Right lobe of liver (tissue), 6 donors: ENCODE data around the gene EDA. TPM values are rescaled to one million over a fixed set of nuclear protein-coding genes. Genes with fewer than 3 reads are reported as not detected.

Experiments
- ATAC-seq, 4 donors: fragments of 200-7000 bp; cut with Tn5 transposase; one replicate each; pipeline ENCODE4 v1.9.1; 2020; ENCODE audit warnings: mild to moderate bottlenecking in 4 of 4, moderate library complexity in 4 of 4
- DNase-seq, 3 donors: peaks; one replicate each; pipeline ENCODE4 v3.0.0-alpha.2; 2020
- H3K27ac ChIP-seq, 3 donors: fragments of 200-600 bp; one replicate each; pipeline ENCODE4 v1.8.0; 2022
- H3K27me3 ChIP-seq, 2 donors: fragments of 200-600 bp; one replicate each; pipeline ENCODE4 v1.8.0; 2022
- H3K36me3 ChIP-seq, 4 donors: fragments of 200-600 bp; sonication (generic) in 1 of 4; one replicate each; pipeline versions ENCODE4 v1.5.1 to v1.8.0; 2017 to 2022; ENCODE audit warnings: control low read depth in 1 of 4
- H3K4me1 ChIP-seq, 4 donors: fragments of 200-600 bp; sonication (generic) in 1 of 4; one replicate each; pipeline versions ENCODE4 v1.5.1 to v1.8.0; 2017 to 2022; ENCODE audit warnings: control low read depth in 1 of 4
- H3K4me3 ChIP-seq, 3 donors: fragments of 200-600 bp; one replicate each; pipeline ENCODE4 v1.8.0; 2022
- H3K9me3 ChIP-seq, 4 donors: fragments of 200-600 bp; sonication (generic) in 1 of 4; one replicate each; pipeline versions ENCODE4 v1.5.1 to v1.8.0; 2017 to 2022; ENCODE audit warnings: control low read depth in 1 of 4
- CTCF ChIP-seq, 4 donors: fragments of 200-600 bp in 3 of 4; fragments of 450-650 bp in 1 of 4; IDR thresholded peaks; one replicate each; pipeline versions ENCODE4 v1.5.1 to v1.8.0; 2016 to 2022; ENCODE audit warnings: antibody characterized with exemption in 4 of 4, mild to moderate bottlenecking in 2 of 4
- POLR2A ChIP-seq: fragments of 450-650 bp; IDR thresholded peaks from one replicate; pipeline ENCODE4 v1.6.1; 2017; ENCODE audit warnings: antibody characterized with exemption, mild to moderate bottlenecking
- WGBS: methylation state at CpG from one replicate; pipeline ENCODE4 v1.1.6; 2018; ENCODE audit warnings: low coverage, low lambda C conversion rate; ENCODE audit not compliant: insufficient coverage; ENCODE audit errors: missing lambda C conversion rate; 5-methylcytosine and 5-hydroxymethylcytosine counted together
- intact Hi-C, 2 donors: fragments of 100-400 bp; cut with DNase I; formaldehyde crosslinking; loops; one replicate each; pipeline versions ENCODE4 v1.11.2 to v1.14.1; 2022
- total RNA-seq, 6 experiments: library from RNA; depleted of rRNA in 2 of 6; stranded (reverse); fragments of >200 nt in 2 of 6; fragmentation: NEBNext Ultra II Directional in 3 of 6; extraction: Animal tissue kit (Norgen Biotek cat#: 25700) in 3 of 6; gene quantifications; one replicate each; pipeline versions ENCODE4 v1.1.0 to v1.2.4, GENCODE V29; 2016 to 2023
- donor health status: DM: no; HTN: yes; CAD: no.
- donor health status: DM: no; HTN: no; CAD: no.
- donor health status: DM: no; HTN: no; CAD: no.
- donor health status: DM: no; HTN: yes; CAD: no.
- donor health status: DM: no; HTN: yes; CAD: no.

EDA gene
- total RNA-seq, 6 experiments from 2014 or later, result 1.7 to 2.7 (median 2.1) TPM

GRCh38 chrX:70066646-70067045 lies 450.7 kb downstream of the EDA start:
- Histone ChIP-seq H3K4me1 (no peaks in the 10 kb centered on the region), H3K27me3 (no peaks in the 10 kb centered on the region), H3K27ac (no peak overlapping the region), H3K4me3 (no peak overlapping the region), H3K36me3 (no peaks in the 10 kb centered on the region), H3K9me3 (no peaks in the 10 kb centered on the region)
- intact Hi-C loops, result no loop called here
- WGBS, result 60% methylated on average over 7 of the region's 7 CpGs
- no peak for TF ChIP-seq POLR2A
- TF ChIP-seq CTCF (IDR thresholded peaks at IDR 0.05), result no peak
- no peak for ATAC-seq
- no peak for DNase-seq

DNA sequence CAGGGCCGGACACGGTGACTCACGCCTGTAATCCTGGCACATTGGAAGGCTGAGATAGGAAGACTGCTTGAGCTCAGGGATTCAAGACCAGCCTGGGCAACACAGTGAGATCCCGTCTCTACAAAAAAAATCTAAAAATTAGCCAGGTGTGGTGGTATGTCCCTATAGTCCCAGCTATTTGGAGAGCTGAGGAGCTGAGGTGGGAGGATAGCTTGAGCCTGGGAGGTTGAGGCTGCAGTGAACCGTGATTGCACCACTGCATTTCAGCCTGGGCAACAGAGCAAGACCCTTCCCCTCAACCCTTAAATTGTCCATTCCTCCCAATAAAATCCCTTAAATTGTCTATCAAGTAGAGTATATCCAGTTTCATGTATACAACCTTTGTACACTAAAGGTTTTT lies 463.4 kb downstream of the EDA start:
- TF ChIP-seq POLR2A, result no peak
- TF ChIP-seq CTCF (IDR thresholded peaks at IDR 0.05), result no peak
- Histone ChIP-seq H3K27ac (no peak overlapping the region), H3K27me3 (no peaks in the 10 kb centered on the region), H3K4me1 (no peaks in the 10 kb centered on the region), H3K36me3 (no peaks in the 10 kb centered on the region), H3K4me3 (no peak overlapping the region), H3K9me3 (no peaks in the 10 kb centered on the region)
- no peak for DNase-seq
- ATAC-seq, result no peak
- WGBS, result 31% methylated on average over 1 of the region's 5 CpGs
- intact Hi-C loops, result no loop called here

GRCh38 chrX:70079870-70080269 lies 464.0 kb downstream of the EDA start:
- WGBS, result 32% methylated on average over 3 of the region's 3 CpGs
- Histone ChIP-seq H3K27ac (no peak overlapping the region), H3K27me3 (no peaks in the 10 kb centered on the region), H3K4me1 (no peaks in the 10 kb centered on the region), H3K4me3 (no peak overlapping the region), H3K36me3 (no peaks in the 10 kb centered on the region), H3K9me3 (no peaks in the 10 kb centered on the region)
- no peak for DNase-seq
- TF ChIP-seq POLR2A, result no peak
- no peak for TF ChIP-seq CTCF (IDR thresholded peaks at IDR 0.05)
- ATAC-seq, result no peak
- intact Hi-C loops, result no loop called here

GRCh38 chrX:70082723-70083122 lies 466.8 kb downstream of the EDA start:
- Histone ChIP-seq H3K9me3 (no peaks in the 10 kb centered on the region), H3K4me1 (no peaks in the 10 kb centered on the region), H3K36me3 (no peaks in the 10 kb centered on the region), H3K4me3 (no peak overlapping the region), H3K27me3 (no peaks in the 10 kb centered on the region), H3K27ac (no peak overlapping the region)
- ATAC-seq (no peak), DNase-seq (no peak)
- WGBS, result 35% methylated on average over 4 of the region's 4 CpGs
- TF ChIP-seq POLR2A, result no peak
- no peak for TF ChIP-seq CTCF (IDR thresholded peaks at IDR 0.05)
- intact Hi-C loops, result no loop called here

- H3K36me3 ChIP-seq, result no peaks in the 10 kb centered on the region
- DNase-seq (no peak), ATAC-seq (no peak)
- WGBS, result 65% methylated on average over 3 of the region's 5 CpGs
- no peak for TF ChIP-seq POLR2A
- no peak for TF ChIP-seq CTCF (IDR thresholded peaks at IDR 0.05)
- H3K27me3 ChIP-seq, result no peaks in the 10 kb centered on the region
- intact Hi-C loops, result no loop called here
- no peak overlapping the region for H3K4me3 ChIP-seq
- no peaks in the 10 kb centered on the region for H3K4me1 ChIP-seq
- H3K9me3 ChIP-seq, result no peaks in the 10 kb centered on the region
- H3K27ac ChIP-seq, result no peak overlapping the region
Observed at GRCh38 chrX:70084592-70085240, 468.8 kb downstream of the EDA start.
